Amygdala (tissue), 56 donors: ENCODE measurements around the gene FARSA.
"Not testable (repeated sequence)": the region's sequence is repeated elsewhere in the genome, so short reads cannot be mapped to it uniquely, and the experiment has no call there.

ENCODE experiments used
- DNase-seq, 56 donors: peaks; one replicate each; lab custom pipeline; 2025; lab: John Stamatoyannopoulos, UW

The FARSA gene

GRCh38 chr19:12955575-12955974 is 22.1 kb upstream of the FARSA start:
- not testable (repeated sequence) for DNase-seq

GRCh38 chr19:12954612-12954962 is 21.1 kb upstream of the FARSA start:
- DNase-seq = no peak

- DNase-seq = peak in 3 of 56 donors; percentile 5 to 32 (median 23)
These were observed 20.5 kb upstream of the FARSA start for GRCh38 chr19:12953799-12954611.

GRCh38 chr19:12953138-12953798 is 19.8 kb upstream of the FARSA start:
- DNase-seq = peak in 44 of 56 donors; percentile 13 to 79 (median 44)

- DNase-seq = peak in 3 of 56 donors; percentile 38 to 54 (median 49)
These were observed 19.1 kb upstream of the FARSA start for GRCh38 chr19:12952488-12953137.

GRCh38 chr19:12952050-12952449 is 18.5 kb upstream of the FARSA start:
- not testable (repeated sequence) for DNase-seq

GRCh38 chr19:12949363-12950283 is 16.1 kb upstream of the FARSA start:
- peak in 1 of 56 donors; percentile 30 for DNase-seq

- DNase-seq = no peak
These were observed 15.3 kb upstream of the FARSA start for GRCh38 chr19:12948612-12949362.

- peak in 21 of 56 donors; percentile 7 to 55 (median 31) for DNase-seq
These were observed 14.4 kb upstream of the FARSA start for GRCh38 chr19:12947702-12948611.

GRCh38 chr19:12946731-12947496 is 13.4 kb upstream of the FARSA start:
- DNase-seq = no peak

GRCh38 chr19:12946092-12946721 is 12.7 kb upstream of the FARSA start:
- DNase-seq = peak in 14 of 56 donors; percentile 10 to 64 (median 42)

GRCh38 chr19:12945479-12946091 is 12.1 kb upstream of the FARSA start, which contains the start of gene RAD23A:
Gene RAD23A, plus strand, starts transcription at chr19:12945862. Its CDS starts 87 bp downstream, at chr19:12945949.
- DNase-seq = peak; percentile 44 to 95 (median 83)

- DNase-seq = no peak
These were observed 10.7 kb upstream of the FARSA start for GRCh38 chr19:12944104-12944674.

GRCh38 chr19:12943437-12944044 is 10.0 kb upstream of the FARSA start:
- no peak for DNase-seq

- no peak for DNase-seq
These were observed 7.4 kb upstream of the FARSA start for GRCh38 chr19:12940897-12941296.

GRCh38 chr19:12939975-12940423 is 6.5 kb upstream of the FARSA start:
- no peak for DNase-seq
